AG04450 (cell line): Measurements from ENCODE around the gene IFNL1. TPM values are rescaled to one million over a fixed set of nuclear protein-coding genes. Genes with fewer than 3 reads are reported as not detected.

Experiments
- CTCF ChIA-PET: fragments of 300-600, 350-600 bp; formaldehyde crosslinking; extraction: SDS; loops from one replicate; lab custom pipeline; 2022; ENCODE audit warnings: antibody characterized with exemption, inconsistent platforms; lab: Charles Lee
- POLR2A ChIA-PET: fragments of 350-600 bp; formaldehyde crosslinking; extraction: SDS; loops from one replicate; lab custom pipeline; 2021; ENCODE audit warnings: antibody characterized with exemption, inconsistent platforms; lab: Yijun Ruan, JAX
- DNase-seq: peaks from one replicate; pipeline ENCODE4 v3.0.0-alpha.2; 2011; ENCODE audit warnings: low read depth, low spot score
- H3K27ac ChIP-seq: one replicate; pipeline ENCODE4 v1.5.1; 2012; ENCODE audit warnings: low read depth, low read length, control low read depth
- H3K27me3 ChIP-seq: one replicate; pipeline ENCODE4 v1.6.0; 2012; ENCODE audit warnings: low read length; ENCODE audit not compliant: control insufficient read depth, insufficient read depth
- H3K4me3 ChIP-seq: 2 replicates; pipeline ENCODE4 v1.5.1; 2011; ENCODE audit warnings: mild to moderate bottlenecking, low read depth, low read length, control low read depth
- H3K9me3 ChIP-seq: 2 replicates; pipeline ENCODE4 v1.5.1; 2012; ENCODE audit warnings: low read length; ENCODE audit not compliant: control insufficient read depth, insufficient read depth
- CTCF ChIP-seq: IDR thresholded peaks from 2 replicates; pipeline ENCODE4 v1.5.1; 2011; ENCODE audit warnings: low read depth, low read length, control low read depth, inconsistent platforms
- polyA plus RNA-seq: library from polyadenylated mRNA; depleted of rRNA; stranded (reverse); fragments of >200 nt; gene quantifications from 2 replicates; pipeline ENCODE4 v1.2.3, GENCODE V29; 2011

The IFNL1 gene
- polyA plus RNA-seq, 1 experiment, result not detected

DNA sequence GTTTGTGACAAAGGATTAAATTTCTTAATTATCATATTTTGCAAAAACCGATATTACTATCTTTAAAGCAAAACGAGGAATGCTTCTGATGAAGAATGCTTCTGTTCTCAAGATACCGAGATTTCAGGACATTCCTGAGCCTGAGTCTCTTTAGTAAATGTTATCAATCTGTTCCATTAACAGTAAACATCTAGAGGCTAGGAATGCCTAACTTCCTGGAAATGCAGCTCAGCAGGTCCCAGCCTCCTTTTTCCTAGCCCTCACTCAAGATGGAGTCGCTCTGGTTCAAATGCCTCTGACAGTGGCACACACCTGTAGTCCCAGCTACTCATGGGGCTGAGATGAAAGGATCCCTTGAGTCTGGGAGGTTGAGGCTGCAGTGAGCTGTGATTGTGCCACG is 45.1 kb upstream of the IFNL1 start:
- no peak for DNase-seq
- ChIA-PET POLR2A (no interaction called here), CTCF (interaction anchor here (0.6 kb wide), 1 partner anchor 19 kb away, joined by 3 read pairs; no protein-coding TSS in a partner anchor)
- peaks cover 13% of the 10 kb centered on the region; the same call in 1 of the 2 replicates for H3K9me3 ChIP-seq
- H3K27ac ChIP-seq, result no peak overlapping the region
- TF ChIP-seq CTCF, result no peak
- peaks cover 52% of the 10 kb centered on the region for H3K27me3 ChIP-seq
- H3K4me3 ChIP-seq, result no peak overlapping the region

- H3K27me3 ChIP-seq, result peaks cover 53% of the 10 kb centered on the region
These were observed 44.4 kb upstream of the IFNL1 start for GRCh38 chr19:39251846-39252245.

DNA sequence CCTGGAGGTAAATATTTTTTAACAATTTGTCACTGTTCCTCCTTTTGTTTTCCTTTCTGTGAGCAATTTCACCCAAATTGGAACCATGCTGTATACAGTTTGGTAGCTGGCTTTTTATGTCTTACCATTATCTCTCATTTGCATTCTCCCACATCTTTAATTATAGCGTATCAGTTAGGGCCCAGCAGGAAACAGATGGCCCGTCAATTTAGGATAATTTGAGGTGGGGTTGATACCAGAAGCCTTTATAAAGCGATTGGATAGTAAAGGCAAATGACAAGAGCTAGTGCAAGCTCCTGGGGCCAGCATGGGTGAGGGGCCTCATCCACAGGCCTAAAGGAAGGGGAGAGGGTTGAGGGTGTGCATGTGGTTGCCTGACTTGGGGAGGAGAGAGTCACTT is 43.7 kb upstream of the IFNL1 start:
- ChIA-PET CTCF (no interaction called here), POLR2A (no interaction called here)
- no peak for TF ChIP-seq CTCF
- no peak for DNase-seq
- Histone ChIP-seq H3K4me3 (no peak overlapping the region), H3K9me3 (peaks cover 6% of the 10 kb centered on the region; the same call in 1 of the 2 replicates), H3K27ac (no peak overlapping the region), H3K27me3 (peaks cover 47% of the 10 kb centered on the region)

More at GRCh38 chr19:39251846-39252245, 44.4 kb upstream of the IFNL1 start:
- ChIA-PET CTCF (no interaction called here), POLR2A (no interaction called here)
- no peak for TF ChIP-seq CTCF
- Histone ChIP-seq H3K9me3 (peaks cover 12% of the 10 kb centered on the region; the same call in 1 of the 2 replicates), H3K4me3 (no peak overlapping the region), H3K27ac (no peak overlapping the region)
- DNase-seq, result no peak

DNA sequence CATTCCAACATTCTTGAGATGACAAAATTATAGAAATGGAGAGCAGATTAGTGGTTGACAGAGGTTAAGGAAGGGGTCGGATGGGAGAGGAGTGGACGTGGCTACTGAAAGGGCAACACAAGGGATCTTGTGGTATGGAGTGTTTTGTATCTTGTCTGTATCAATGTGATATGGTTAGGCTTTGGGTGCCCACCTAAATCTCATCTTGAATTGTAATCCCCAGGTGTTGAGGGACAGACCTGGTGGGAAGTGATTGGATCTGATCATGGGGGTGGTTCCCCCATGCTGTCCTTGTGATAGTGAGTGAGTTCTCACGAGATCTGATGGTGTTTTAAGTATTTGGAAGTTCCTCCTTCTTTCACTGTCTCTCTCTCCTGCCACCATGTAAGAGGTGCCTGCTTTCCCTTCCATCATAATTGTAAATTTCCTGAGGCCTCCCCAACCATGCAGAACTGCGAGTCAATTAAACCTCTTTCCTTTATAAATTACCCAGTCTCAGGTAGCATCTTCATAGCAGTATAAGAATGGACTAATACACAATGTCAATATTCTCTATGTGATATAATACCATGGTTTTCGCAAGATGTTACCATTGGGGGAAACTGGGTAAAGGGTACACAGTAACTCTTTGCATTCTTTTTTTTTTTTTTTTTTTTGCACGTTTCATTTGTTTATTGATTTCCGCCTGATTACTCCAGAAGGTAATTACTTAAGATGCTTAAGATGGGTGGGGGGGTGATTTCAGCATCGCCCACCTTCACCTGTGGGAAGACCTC is 42.6 kb upstream of the IFNL1 start:
- no peak for DNase-seq
- H3K27ac ChIP-seq, result no peak overlapping the region
- TF ChIP-seq CTCF, result no peak
- no peaks in the 10 kb centered on the region; the same call in 1 of the 2 replicates for H3K9me3 ChIP-seq
- ChIA-PET POLR2A (no interaction called here), CTCF (no interaction called here)
- peaks cover 38% of the 10 kb centered on the region for H3K27me3 ChIP-seq
- no peak overlapping the region for H3K4me3 ChIP-seq
